Hematopoietic multipotent progenitor cell treated with erythropoietin and hydrocortisone succinate and interleukin-3 and kit ligand, for 17 days (in vitro differentiated cells): ENCODE data around the gene PRKCQ.

Experiments used
- DNase-seq: peaks from one replicate; pipeline ENCODE4 v3.0.0-alpha.2; 2015; ENCODE audit warnings: low spot score

Gene PRKCQ

DNA sequence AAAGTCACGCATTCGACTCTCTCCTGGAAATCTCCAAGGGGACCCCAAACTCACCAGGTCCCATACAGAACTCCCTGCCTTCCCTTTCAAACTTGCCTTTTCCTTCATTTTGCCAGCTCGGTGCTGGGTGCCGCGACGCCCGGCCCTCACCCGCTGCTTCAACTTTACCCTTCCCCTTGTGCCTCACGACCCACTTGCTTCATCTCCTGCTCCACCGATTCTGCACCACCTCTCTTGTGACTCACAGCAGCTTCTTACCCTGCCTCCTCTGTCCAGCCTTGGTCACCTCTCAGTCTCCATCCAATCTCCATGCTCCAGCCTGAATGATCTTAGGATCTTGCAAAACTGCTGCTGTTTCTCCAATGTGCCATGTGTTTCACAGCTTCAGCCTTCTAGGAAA lies 59.9 kb downstream of the PRKCQ start:
- no peak for DNase-seq

DNA sequence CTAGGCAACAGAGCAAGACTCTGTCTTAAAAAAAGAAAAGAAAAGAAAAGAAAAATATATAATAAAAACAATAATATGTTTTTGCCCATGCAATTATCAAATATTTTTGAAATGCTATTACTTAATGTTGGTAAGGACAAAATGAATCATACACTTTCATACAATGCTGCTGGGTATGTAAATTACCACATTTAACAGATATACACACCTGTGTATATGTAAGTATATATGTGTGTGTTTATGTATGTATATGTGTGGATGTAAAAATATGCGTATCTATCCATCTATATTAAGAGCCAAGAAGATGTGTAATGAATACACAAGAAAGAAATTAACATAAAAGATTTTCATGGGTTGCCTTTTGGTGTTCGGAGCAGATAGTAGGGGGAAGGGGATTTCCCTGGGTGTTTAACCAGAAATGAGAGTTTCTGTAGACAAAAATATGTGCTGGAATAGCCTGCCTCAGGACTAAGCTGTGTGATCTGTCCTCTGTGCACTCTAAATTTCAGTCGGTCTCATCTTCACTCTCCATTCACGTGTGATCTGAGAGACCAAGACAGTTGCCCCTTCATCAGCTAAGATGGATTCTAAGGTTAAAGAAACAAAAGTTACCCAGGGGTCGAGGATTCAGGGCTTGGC lies 61.2 kb downstream of the PRKCQ start:
- DNase-seq: no peak

DNA sequence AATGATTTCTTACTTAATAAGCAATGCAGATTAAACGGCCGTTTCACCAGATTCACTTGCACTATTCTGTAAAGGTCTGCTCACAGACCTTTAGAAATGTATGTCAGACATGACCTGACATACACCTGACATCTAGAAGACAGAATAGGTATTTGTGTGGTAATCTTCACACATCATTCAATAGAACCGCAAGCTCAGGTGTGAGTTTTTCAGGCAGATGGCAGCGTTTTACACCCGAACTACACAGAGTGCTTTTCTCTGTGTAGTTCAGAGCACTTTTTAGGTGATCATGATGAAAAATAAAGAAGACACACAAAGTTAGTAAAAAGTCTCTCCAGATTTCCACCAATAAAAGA lies 63.2 kb downstream of the PRKCQ start:
- DNase-seq: no peak

DNA sequence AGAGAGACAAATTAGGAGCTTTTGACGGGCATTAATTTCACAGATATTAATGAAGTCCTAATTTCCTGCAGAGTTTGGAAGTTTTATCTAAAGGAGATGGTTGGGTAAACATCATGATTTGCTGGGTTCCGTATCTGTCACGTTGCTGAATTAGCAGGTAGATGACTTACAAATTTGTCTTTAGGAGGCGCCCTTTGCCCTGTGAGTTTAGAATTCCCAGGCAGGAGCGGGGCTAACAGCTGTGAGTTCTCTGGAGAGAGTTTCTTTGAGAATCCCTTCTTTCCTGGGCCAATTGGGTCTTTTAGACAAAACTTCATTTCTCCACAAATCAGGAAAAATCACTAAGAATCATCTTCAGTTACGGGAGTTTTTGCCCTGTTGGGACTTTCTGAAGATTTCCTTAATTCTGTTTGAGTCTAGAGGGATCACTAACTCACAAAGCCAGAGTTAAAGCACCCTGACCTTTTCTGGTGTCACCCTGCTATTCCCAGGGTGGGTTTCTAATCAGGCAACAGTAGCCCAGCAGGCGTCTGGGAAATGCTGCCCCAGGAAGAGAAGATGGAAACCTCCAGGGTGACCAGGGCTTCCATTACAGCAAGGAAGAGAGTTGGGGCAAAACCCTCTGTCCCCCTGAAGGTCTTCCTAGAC lies 63.7 kb downstream of the PRKCQ start:
- DNase-seq: no peak

DNA sequence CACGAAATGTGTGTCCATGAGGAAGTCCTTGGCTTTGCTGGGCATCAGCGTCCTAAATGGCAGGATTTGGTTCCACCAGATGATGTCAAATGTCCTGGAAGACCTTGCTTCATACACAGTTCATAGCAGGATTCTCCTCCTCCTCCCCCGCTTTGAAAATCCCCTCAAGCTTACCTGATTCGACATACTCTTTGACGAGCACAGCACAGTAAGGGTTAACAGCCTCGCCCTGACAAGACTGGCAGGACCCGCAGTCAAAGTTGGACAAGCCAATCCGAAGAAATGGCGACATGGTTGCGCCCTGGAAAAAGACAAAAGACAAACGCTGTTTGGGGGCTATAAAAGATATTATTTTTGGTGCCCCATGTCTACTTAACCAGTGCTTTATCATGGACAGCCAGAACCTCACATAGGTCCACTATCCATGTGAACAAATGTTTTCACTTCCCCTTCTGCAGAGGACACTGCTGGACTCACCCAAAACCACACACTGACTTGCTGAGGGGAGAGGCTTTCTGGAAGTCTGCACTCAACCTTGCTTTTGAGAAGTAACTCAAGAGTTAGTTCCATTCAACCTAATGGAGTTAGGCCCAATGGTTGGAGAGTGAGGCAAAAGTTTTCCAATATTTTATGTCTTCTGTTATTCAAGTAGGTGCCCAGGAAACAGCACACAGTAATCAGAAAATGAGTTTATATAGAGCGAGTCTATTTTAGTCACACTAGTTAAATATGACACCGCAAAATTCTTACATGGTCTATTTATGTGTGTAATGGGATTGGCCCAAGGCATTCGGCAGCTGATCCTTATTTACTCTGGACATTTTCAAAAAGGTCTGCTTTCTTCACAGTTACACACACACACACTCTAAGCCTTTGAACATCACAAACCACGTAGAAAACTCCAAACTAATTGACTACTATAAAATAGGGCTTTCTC lies 65.0 kb downstream of the PRKCQ start:
- no peak for DNase-seq

DNA sequence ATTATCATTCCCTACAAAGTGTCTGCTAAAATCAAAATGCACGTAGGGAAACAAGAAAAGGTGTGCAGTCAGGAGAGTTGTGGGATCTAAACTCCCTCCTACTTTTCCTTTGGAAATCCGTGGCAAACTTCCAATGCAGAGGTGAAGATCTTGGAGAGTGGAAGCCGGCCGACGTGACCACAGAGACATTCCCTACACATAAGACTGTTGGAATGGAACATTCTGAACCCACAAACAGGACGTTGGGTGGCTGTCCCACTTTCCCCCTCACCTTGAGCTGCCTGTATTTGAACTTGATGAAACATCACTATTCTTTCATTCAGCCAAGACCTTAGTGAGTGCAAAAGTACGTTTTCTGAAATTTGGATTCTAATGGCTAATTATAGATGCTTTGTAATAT lies 65.9 kb downstream of the PRKCQ start:
- DNase-seq: no peak

- DNase-seq: no peak
These were observed 66.6 kb downstream of the PRKCQ start for GRCh38 chr10:6513476-6513875.

DNA sequence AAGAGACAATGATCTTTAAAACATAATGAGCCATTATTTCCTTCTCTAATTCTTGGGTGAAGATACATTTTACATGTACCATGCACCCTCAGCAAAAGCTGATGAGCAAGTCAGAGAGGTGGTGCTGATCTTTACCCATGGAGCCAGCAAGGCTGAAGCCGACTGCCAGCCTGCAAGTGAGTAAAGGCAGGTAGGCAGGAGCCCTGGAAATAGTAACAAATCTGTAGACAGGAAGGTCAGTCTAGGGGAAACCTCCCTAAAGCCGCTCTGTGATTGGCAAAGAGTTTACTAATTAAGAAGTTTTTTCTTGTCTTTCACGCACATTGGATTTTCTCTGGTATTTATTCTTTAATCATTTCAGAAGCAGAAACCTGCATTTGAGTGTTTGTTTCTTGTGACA lies 67.9 kb downstream of the PRKCQ start:
- no peak for DNase-seq

DNA sequence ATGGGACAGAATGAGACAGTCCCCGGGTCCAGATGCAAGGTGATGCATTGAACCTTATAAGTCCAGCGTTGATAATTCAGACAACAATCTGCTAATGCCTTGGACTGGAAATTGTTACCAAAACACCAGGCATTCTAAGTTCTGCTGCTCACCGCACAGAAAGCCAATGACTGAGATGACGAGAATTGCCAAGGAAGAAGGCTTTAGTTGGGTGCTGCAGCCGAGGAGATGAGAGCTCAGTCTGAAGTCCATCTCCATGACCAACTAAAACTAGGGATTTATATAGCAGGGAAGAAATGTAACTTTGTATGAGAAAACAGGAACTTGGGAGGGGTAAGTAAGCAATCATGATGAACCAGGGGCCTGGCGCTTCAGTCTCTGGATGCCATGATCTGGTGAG lies 68.7 kb downstream of the PRKCQ start:
- no peak for DNase-seq

GRCh38 chr10:6507311-6507710 lies 72.8 kb downstream of the PRKCQ start:
- DNase-seq: no peak

GRCh38 chr10:6505300-6505699 lies 74.8 kb downstream of the PRKCQ start:
- no peak for DNase-seq

GRCh38 chr10:6504296-6504695 lies 75.8 kb downstream of the PRKCQ start:
- DNase-seq: no peak

DNA sequence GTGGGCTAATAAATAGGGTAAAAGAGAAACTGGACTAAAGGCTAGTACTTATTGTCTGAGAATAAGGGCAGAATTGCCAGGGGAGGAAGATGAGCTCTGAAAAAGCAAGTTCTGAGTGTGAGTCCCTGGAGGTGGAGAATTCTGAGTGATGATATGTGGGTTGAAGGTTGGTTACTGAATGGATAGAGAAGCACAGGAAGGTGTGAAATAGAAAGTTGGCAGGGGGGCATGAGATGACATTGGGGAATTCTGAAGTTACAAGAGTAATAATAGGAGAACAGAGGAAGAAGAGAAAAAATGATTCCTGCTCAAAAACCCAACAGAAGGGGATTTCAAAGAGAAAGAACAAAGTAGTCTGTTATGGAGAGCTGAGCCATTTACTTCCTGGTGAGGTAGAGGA lies 76.9 kb downstream of the PRKCQ start:
- DNase-seq: no peak

DNA sequence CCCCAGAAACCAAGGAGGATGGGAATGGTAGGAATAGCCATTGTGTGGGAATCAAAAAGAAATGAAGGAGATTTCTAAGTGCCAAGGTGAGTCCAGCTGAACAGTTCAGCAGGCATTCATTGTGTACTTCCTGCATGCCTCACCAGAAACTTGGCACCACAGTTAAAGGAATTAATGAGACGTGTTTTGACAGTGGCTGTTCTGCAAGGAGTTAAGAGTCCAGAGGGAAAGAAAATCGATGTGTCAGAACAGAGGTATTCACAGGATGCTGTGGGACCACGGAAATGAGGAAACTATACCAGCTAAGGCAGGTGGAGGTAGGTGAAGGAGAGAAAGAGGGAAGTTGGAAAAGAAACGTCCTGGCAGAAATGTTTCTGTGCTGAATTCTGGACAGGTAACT lies 78.1 kb downstream of the PRKCQ start:
- no peak for DNase-seq

GRCh38 chr10:6499974-6500373 lies 80.1 kb downstream of the PRKCQ start:
- DNase-seq: no peak

GRCh38 chr10:6498771-6499170 lies 81.3 kb downstream of the PRKCQ start:
- DNase-seq: no peak

DNA sequence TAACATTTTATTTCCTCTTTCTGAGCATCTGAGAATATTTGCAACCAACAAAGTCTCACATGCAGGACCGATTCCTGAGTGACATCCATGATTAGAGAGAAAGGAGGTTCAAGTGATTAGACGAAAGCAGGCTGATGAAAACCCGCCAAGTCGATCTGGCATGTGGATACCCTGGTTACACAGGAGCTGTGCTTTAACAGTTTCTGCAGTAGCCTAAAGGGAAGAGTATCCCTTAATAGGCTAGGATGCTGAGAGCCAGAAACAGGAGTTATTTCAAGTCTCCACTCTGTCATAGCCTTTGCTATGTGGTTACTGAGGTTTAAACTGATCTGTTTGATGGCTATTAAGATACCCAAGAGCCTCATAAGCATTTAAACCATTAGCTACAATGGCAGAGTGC lies 82.5 kb downstream of the PRKCQ start:
- no peak for DNase-seq

DNA sequence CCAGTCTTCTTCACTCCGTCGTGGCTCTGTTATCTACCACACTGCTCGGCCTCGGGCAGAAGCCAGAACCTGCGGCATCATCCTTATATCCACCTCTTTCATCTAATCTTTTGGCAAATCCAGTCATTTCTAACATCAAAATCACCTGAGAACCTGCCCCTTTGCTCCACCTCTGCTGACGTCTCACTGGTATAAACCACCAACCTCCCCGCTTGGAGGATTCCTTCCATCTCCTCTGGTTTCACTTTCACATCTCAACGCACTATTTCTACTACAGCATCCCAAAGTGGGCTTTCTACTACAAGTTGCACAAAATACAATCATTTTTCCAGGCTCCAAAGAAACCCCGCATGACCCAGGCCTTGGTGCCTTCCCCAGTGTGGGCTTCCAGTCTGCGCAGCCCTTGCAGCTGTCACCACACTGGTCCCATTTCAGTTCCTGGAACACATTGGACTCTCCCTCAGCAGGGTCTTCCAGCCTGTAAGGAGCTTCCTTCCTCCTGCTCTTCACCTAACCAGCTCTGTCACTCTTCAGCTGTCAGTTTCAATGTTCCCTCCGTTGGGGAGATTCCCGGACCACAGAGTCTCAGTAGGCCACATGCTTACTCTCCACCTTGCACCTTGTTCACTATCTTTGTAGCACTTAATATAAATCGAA lies 85.0 kb downstream of the PRKCQ start:
- DNase-seq: no peak

DNA sequence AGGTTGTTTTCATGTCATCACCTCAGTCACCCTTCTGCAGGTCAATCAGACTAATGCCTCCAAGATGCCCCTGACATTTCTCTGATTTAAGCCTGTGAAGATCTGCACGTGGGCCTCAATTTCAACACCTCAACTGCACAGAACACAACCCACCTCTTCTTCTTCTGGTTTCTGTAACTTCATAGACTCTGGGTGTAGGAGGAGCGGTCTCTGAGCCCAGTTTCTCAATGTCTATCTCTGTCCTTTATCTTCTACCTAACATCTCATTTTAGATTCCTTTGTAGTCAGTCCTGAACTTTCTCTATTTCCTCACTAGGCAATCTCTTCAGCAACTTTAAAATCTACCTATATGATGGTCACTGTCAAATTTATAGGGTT lies 85.6 kb downstream of the PRKCQ start:
- DNase-seq: no peak

- no peak for DNase-seq
These were observed 86.3 kb downstream of the PRKCQ start for GRCh38 chr10:6493521-6494441.

- DNase-seq: no peak
These were observed 87.2 kb downstream of the PRKCQ start for GRCh38 chr10:6492896-6493295.
